Measurements from ENCODE around the gene SLC43A1. TPM values are rescaled to one million over a fixed set of nuclear protein-coding genes. Genes with fewer than 3 reads are reported as not detected.
A peak's percentile ranks its signal among the peaks of the same experiment; 100 is the strongest.

Gene SLC43A1
- total RNA-seq, 2 donors from 2014 or later, result 18.2 to 20.9 TPM

DNA sequence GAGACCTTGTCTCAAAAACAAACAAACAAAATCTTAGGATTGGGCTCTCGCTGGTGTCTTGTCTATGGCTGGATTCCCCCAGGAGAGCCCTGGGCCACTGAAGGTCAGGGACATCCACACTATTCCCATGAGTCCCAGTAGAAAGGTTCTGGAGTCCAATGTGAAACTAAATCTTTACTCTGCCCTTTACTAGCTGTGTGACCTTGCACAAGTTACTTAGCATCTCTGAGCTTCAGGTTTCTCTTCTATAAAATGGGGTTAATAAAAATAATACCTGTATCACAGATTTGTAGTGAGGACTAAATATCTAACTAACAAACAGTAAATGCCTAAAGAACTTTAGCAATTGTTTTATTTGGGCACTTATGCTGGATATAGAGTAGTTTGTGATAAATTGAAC lies 9.0 kb downstream of the SLC43A1 start:
- intact Hi-C loops (cut with DNase I), result no loop called here
- no peak for DNase-seq (ENCODE audit: low spot score)
- Histone ChIP-seq H3K9me3 (no peaks in the 10 kb centered on the region), H3K27ac (no peak overlapping the region), H3K4me1 (replicated peaks) (no peaks in the 10 kb centered on the region), H3K27me3 (replicated peaks; ENCODE audit: insufficient read depth) (no peaks in the 10 kb centered on the region), H3K36me3 (no peaks in the 10 kb centered on the region), H3K4me3 (no peak overlapping the region)
- no peak for TF ChIP-seq POLR2AphosphoS5 (IDR thresholded peaks at IDR 0.05)
- TF ChIP-seq, protein P1, sequence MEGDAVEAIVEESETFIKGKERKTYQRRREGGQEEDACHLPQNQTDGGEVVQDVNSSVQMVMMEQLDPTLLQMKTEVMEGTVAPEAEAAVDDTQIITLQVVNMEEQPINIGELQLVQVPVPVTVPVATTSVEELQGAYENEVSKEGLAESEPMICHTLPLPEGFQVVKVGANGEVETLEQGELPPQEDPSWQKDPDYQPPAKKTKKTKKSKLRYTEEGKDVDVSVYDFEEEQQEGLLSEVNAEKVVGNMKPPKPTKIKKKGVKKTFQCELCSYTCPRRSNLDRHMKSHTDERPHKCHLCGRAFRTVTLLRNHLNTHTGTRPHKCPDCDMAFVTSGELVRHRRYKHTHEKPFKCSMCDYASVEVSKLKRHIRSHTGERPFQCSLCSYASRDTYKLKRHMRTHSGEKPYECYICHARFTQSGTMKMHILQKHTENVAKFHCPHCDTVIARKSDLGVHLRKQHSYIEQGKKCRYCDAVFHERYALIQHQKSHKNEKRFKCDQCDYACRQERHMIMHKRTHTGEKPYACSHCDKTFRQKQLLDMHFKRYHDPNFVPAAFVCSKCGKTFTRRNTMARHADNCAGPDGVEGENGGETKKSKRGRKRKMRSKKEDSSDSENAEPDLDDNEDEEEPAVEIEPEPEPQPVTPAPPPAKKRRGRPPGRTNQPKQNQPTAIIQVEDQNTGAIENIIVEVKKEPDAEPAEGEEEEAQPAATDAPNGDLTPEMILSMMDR (IDR thresholded peaks at IDR 0.05), result no peak
- no peak for TF ChIP-seq POLR2A (IDR thresholded peaks at IDR 0.05)
- WGBS, result 100% methylated on average over 1 of the region's 1 CpG

DNA sequence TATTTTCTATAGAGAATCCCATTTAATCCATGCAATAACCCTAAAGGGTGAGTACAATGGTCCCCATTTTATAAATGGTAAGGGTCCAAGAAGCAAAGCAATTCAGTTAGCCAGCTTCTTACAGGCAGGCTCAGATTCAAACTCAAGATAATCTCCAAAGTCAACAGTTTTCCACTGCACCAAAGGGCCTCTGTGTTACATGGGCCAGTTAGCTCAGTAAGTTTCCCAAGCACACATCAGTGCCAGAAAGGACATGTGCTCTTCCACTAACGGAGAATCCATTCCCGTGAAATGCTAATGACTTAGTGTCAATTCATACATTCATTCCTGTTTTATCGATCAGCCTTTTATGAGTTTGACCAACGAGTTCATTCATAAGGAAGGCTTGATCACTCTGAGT lies 11.0 kb downstream of the SLC43A1 start:
- intact Hi-C loops (cut with DNase I), result no loop called here
- TF ChIP-seq POLR2A (IDR thresholded peaks at IDR 0.05) (no peak), POLR2AphosphoS5 (IDR thresholded peaks at IDR 0.05) (no peak)
- TF ChIP-seq, protein P1 (IDR thresholded peaks at IDR 0.05), result no peak
- peaks cover 6% of the 10 kb centered on the region for H3K4me1 ChIP-seq (replicated peaks)
- no peak for DNase-seq (ENCODE audit: low spot score)
- no peak overlapping the region for H3K27ac ChIP-seq
- no peak overlapping the region for H3K4me3 ChIP-seq
- H3K36me3 ChIP-seq, result no peaks in the 10 kb centered on the region
- H3K9me3 ChIP-seq, result no peaks in the 10 kb centered on the region
- H3K27me3 ChIP-seq (replicated peaks; ENCODE audit: insufficient read depth), result no peaks in the 10 kb centered on the region
- WGBS, result 80% methylated on average over 4 of the region's 4 CpGs

DNA sequence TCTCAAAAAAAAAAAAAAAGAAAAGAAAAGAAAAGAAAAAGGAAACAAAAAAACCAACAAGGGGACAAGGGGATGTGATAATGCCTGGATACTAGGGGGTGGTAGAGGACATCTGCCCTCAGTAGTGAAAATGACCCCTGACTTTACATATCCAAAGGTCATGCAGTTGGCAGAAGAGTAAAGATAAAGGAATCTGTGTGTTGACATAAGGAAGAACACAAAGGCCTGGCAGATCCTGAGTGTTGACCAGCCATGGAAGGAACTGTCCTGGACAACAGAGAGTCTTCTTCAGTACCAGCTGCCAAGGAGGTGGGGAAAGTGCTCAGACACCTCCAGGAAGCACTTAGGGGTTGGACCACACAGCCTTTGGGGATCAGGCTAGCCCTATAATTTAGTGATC lies 12.6 kb downstream of the SLC43A1 start:
- peak overlapping the region in 1 of 2 donors; percentile 2 for H3K27ac ChIP-seq
- no peaks in the 10 kb centered on the region for H3K27me3 ChIP-seq (replicated peaks; ENCODE audit: insufficient read depth)
- H3K4me1 ChIP-seq (replicated peaks), result peaks cover 14% of the 10 kb centered on the region
- no peak overlapping the region for H3K4me3 ChIP-seq
- intact Hi-C loops (cut with DNase I), result no loop called here
- TF ChIP-seq, protein P1 (IDR thresholded peaks at IDR 0.05), result no peak
- peak; percentile 81 for TF ChIP-seq POLR2AphosphoS5 (IDR thresholded peaks at IDR 0.05)
- no peak for TF ChIP-seq POLR2A (IDR thresholded peaks at IDR 0.05)
- DNase-seq (ENCODE audit: low spot score), result peak; percentile 68
- no peaks in the 10 kb centered on the region for H3K9me3 ChIP-seq
- no peaks in the 10 kb centered on the region for H3K36me3 ChIP-seq

DNA sequence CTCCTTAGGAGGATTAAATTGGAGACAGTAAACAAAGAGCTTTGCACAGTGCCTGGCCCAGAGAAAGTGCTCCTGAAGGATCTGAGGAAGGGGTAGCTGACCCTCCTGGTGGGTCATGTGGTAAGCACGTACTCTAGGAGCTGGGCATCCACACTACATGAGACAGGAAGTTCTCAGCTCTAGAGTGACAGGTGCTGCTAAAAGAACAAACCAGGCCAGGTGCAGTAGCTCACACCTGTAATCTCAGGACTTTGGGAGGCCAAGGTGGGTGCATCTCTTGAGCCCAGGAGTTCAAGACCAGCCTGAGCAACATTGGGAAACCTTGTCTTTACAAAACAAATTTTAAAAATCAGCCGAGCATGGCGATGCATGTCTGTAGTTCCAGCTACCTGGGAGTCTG lies 13.1 kb downstream of the SLC43A1 start:
- TF ChIP-seq, protein P1 (IDR thresholded peaks at IDR 0.05), result no peak
- TF ChIP-seq POLR2A (IDR thresholded peaks at IDR 0.05) (no peak), POLR2AphosphoS5 (IDR thresholded peaks at IDR 0.05) (no peak)
- H3K27ac ChIP-seq, result peak overlapping the region in 1 of 2 donors; percentile 2
- DNase-seq (ENCODE audit: low spot score), result no peak
- H3K4me3 ChIP-seq, result no peak overlapping the region
- intact Hi-C loops (cut with DNase I), result no loop called here
- H3K9me3 ChIP-seq, result no peaks in the 10 kb centered on the region
- 97% methylated on average over 3 of the region's 3 CpGs for WGBS
- no peaks in the 10 kb centered on the region for H3K27me3 ChIP-seq (replicated peaks; ENCODE audit: insufficient read depth)
- peaks cover 14% of the 10 kb centered on the region for H3K4me1 ChIP-seq (replicated peaks)
- H3K36me3 ChIP-seq, result no peaks in the 10 kb centered on the region

DNA sequence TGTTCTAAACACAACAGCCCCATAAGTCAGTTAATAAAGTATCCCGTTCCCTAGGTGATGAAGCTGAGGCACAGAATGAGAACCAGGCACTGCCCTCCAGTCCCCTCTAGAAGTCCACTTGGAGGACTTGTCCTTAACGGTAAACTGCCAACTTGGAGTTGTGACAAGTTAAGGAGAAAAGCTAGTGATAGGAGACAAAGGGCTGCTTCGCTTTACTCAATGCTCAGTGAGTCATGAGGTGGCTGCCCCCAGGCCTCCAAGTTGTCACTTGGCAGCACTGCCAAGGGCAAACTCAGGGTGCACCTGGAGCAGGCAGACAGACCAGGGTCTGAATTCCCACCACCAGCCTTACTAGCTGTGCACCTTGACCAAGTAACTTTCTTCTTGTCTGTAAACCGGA lies 13.5 kb downstream of the SLC43A1 start:
- Histone ChIP-seq H3K4me3 (no peak overlapping the region), H3K27me3 (replicated peaks; ENCODE audit: insufficient read depth) (no peaks in the 10 kb centered on the region), H3K27ac (peak overlapping the region in 1 of 2 donors; percentile 2), H3K36me3 (no peaks in the 10 kb centered on the region), H3K4me1 (replicated peaks) (peaks cover 14% of the 10 kb centered on the region), H3K9me3 (no peaks in the 10 kb centered on the region)
- 54% methylated on average over 4 of the region's 4 CpGs for WGBS
- intact Hi-C loops (cut with DNase I), result no loop called here
- DNase-seq (ENCODE audit: low spot score), result no peak
- TF ChIP-seq POLR2A (IDR thresholded peaks at IDR 0.05), result no peak
- TF ChIP-seq, protein P1 (IDR thresholded peaks at IDR 0.05), result no peak

Measured in prostate gland (tissue), 2 donors.